SU-DHL-6 (cell line): ENCODE results near the gene CCDC40.

Experiments used
- H2AFZ ChIP-seq: fragments of 200-600 bp; sonication (generic); 2 replicates; pipeline ENCODE4 v1.6.1; 2014; ENCODE audit warnings: low read depth, mild to moderate bottlenecking, moderate library complexity, mixed read lengths, antibody characterized with exemption, low read length; ENCODE audit not compliant: severe bottlenecking
- H3F3A ChIP-seq: fragments of 200-600 bp; shearing (Covaris generic); 2 replicates; pipeline ENCODE4 v1.6.0; 2016; ENCODE audit warnings: antibody characterized with exemption, mild to moderate bottlenecking; ENCODE audit not compliant: insufficient read depth
- H3K27ac ChIP-seq: fragments of 200-600 bp; sonication (generic); 2 replicates; pipeline ENCODE4 v1.5.1; 2016; ENCODE audit warnings: low read depth, mild to moderate bottlenecking, low read length, moderate library complexity, mixed read lengths
- H3K27me3 ChIP-seq: fragments of 200-600 bp; sonication (generic), shearing (Covaris generic); 2 replicates; pipeline ENCODE4 v1.6.0; 2014; ENCODE audit warnings: mild to moderate bottlenecking, low read length
- H3K36me3 ChIP-seq: fragments of 200-600 bp; sonication (generic); 2 replicates; pipeline ENCODE4 v1.6.1; 2014; ENCODE audit warnings: mild to moderate bottlenecking, low read length, mixed read lengths
- H3K4me2 ChIP-seq: fragments of 300-600, 200-600 bp; shearing (Covaris generic), sonication (generic); 2 replicates; pipeline ENCODE4 v1.6.0; 2014; ENCODE audit warnings: low read length, low read depth, mild to moderate bottlenecking; ENCODE audit not compliant: poor library complexity, severe bottlenecking
- H3K4me3 ChIP-seq: fragments of 200-600 bp; sonication (generic); 2 replicates; pipeline ENCODE4 v1.5.1; 2014; ENCODE audit warnings: antibody characterized with exemption, low read length, mild to moderate bottlenecking, mixed read lengths; ENCODE audit not compliant: insufficient read depth, poor library complexity, severe bottlenecking
- H3K79me2 ChIP-seq: fragments of 200-600 bp; sonication (generic); 2 replicates; pipeline ENCODE4 v1.6.1; 2014; ENCODE audit warnings: mild to moderate bottlenecking, low read length, moderate library complexity; ENCODE audit not compliant: insufficient read depth
- H3K9ac ChIP-seq: fragments of 200-600 bp; sonication (generic); 2 replicates; pipeline ENCODE4 v1.7.0; 2014; ENCODE audit warnings: mild to moderate bottlenecking, low read length
- H3K9me2 ChIP-seq: fragments of 200-600 bp; sonication (generic); replicated peaks from 2 replicates; pipeline ENCODE4 v1.6.1; 2014; ENCODE audit warnings: low read length; ENCODE audit not compliant: insufficient read depth
- H3K9me3 ChIP-seq: fragments of 200-600 bp; sonication (generic); 2 replicates; pipeline ENCODE4 v1.6.1; 2014; ENCODE audit warnings: low read length, mixed read lengths; ENCODE audit not compliant: insufficient read depth
- H4K20me1 ChIP-seq: fragments of 200-600 bp; sonication (generic); 2 replicates; pipeline ENCODE4 v1.6.1; 2014; ENCODE audit warnings: low read depth, mild to moderate bottlenecking, antibody characterized with exemption, low read length, moderate library complexity, mixed read lengths
- EZH2phosphoT487 ChIP-seq: fragments of 200-600 bp; sonication (generic), shearing (Covaris generic); conservative IDR thresholded peaks from 2 replicates; pipeline ENCODE4 v1.6.1; 2018; ENCODE audit warnings: mild to moderate bottlenecking, antibody characterized with exemption, low read length, moderate library complexity, mixed read lengths
- TF ChIP-seq, protein P1 (sequence below): fragments of 200-600 bp; sonication (generic); IDR thresholded peaks from one replicate; pipeline ENCODE4 v1.5.1; 2017; ENCODE audit warnings: antibody characterized with exemption, mild to moderate bottlenecking, low read length, moderate library complexity; ENCODE audit not compliant: insufficient read depth, poor library complexity, severe bottlenecking

CCDC40 gene

DNA sequence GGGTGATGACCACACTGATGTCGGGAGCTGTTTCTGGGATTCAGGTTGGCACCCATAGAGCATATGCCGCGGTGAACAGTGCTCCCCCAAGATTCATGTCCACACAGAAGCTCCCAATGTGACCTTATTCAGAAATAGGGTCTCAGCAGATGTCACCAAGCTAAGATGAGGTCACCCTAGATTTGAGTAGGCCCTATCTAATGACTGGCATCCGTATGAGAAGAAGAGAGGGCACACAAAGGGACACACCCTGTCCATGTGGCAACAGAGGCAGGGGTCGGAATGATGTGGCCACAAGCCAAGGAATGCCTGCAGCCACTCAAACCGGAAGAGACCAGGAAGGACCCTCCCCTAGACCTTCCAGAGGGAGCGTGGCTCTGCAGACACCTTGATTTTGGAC, 36.3 kb upstream of the CCDC40 start:
- H3K27me3 ChIP-seq: no peaks in the 10 kb centered on the region
- no peaks in the 10 kb centered on the region for H3K9me3 ChIP-seq
- no peaks in the 10 kb centered on the region for H3K9me2 ChIP-seq
- no peaks in the 10 kb centered on the region for H3K79me2 ChIP-seq
- H3K36me3 ChIP-seq: no peaks in the 10 kb centered on the region
- no peaks in the 10 kb centered on the region for H4K20me1 ChIP-seq
- H3K4me3 ChIP-seq: no peak overlapping the region
- no peak overlapping the region for H3K27ac ChIP-seq
- no peak overlapping the region for H3K9ac ChIP-seq
- no peak overlapping the region for H2AFZ ChIP-seq
- no peak overlapping the region for H3K4me2 ChIP-seq
- TF ChIP-seq, protein P1, sequence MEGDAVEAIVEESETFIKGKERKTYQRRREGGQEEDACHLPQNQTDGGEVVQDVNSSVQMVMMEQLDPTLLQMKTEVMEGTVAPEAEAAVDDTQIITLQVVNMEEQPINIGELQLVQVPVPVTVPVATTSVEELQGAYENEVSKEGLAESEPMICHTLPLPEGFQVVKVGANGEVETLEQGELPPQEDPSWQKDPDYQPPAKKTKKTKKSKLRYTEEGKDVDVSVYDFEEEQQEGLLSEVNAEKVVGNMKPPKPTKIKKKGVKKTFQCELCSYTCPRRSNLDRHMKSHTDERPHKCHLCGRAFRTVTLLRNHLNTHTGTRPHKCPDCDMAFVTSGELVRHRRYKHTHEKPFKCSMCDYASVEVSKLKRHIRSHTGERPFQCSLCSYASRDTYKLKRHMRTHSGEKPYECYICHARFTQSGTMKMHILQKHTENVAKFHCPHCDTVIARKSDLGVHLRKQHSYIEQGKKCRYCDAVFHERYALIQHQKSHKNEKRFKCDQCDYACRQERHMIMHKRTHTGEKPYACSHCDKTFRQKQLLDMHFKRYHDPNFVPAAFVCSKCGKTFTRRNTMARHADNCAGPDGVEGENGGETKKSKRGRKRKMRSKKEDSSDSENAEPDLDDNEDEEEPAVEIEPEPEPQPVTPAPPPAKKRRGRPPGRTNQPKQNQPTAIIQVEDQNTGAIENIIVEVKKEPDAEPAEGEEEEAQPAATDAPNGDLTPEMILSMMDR: no peak
- no peak for TF ChIP-seq EZH2phosphoT487
- no peaks in the 10 kb centered on the region for H3F3A ChIP-seq

DNA sequence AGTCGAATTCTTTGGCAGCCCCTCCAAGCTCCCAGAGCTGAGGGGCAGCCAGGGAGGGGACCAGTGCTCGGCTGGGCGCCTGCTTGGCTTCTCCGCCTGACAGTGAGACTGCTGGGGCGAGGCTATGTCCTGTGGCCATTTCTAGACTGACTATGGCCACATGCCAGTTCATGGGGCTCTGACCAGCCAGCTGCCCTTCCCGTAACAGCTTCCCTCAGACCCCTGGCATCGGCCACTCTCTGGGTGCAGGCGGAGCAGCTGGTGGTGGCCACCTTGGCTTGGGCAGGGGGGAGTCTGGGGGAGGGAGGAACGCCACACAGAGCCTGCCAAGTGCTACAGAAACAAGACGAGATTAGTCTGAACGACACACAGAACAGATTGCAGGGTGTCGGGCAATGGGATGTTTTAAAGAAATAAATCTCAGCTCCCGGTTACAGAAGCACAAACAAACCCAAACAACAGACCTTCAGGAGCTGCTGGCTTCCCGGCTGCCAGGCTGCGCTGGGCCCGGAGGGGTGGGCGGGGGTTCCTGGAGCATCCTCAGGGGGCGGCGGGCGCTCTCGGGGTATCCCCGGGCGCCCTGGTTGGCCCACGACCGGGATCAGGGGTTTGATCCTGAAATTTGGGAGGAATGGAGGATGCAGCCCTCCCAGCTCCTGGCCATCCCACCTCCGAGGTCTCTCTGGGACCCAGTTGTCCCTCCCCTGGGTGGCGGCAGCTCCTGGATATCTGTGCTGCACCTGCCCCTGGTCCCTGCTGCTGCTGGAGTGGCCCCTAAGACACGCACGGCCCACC, 35.3 kb upstream of the CCDC40 start:
- TF ChIP-seq, protein P1: no peak
- TF ChIP-seq EZH2phosphoT487: no peak
- Histone ChIP-seq H3K9ac (no peak overlapping the region), H3K27ac (no peak overlapping the region), H4K20me1 (no peaks in the 10 kb centered on the region), H3F3A (no peaks in the 10 kb centered on the region), H2AFZ (no peak overlapping the region), H3K9me3 (no peaks in the 10 kb centered on the region), H3K9me2 (no peaks in the 10 kb centered on the region), H3K4me3 (no peak overlapping the region), H3K4me2 (no peak overlapping the region), H3K27me3 (no peaks in the 10 kb centered on the region), H3K36me3 (no peaks in the 10 kb centered on the region), H3K79me2 (no peaks in the 10 kb centered on the region)

DNA sequence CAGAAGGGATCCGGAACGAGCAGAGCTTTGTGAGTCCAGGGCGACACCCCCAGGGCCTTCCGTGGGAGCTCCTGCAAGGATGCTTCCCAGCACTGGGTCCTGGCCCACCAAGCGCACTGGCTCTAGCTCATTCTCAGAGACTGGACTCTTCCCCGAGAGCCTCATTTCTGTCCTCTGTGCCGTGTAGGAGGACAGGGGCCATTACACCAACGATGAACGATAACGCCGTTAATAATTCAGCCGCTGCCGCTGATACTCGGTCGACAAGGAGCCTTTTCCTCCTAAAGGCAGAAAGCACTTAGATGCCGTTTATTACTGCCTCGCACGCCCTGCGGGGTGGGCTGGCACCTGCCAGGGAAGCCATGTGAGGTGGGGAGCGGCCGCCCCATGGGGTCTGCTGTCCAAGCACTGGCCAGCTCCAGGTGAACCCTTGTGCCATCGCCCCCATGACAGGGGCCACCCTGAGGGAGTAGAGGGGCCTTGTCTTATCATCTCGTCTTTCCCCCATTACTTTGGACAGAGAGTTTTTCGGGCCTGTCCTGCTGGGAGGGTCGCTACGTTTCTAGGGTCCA, 34.3 kb upstream of the CCDC40 start:
- H3K27ac ChIP-seq: no peak overlapping the region
- TF ChIP-seq EZH2phosphoT487: no peak
- TF ChIP-seq, protein P1: no peak
- H3K36me3 ChIP-seq: no peaks in the 10 kb centered on the region
- H3K27me3 ChIP-seq: no peaks in the 10 kb centered on the region
- H4K20me1 ChIP-seq: no peaks in the 10 kb centered on the region
- no peak overlapping the region for H3K4me2 ChIP-seq
- H3K9ac ChIP-seq: no peak overlapping the region
- no peaks in the 10 kb centered on the region for H3K79me2 ChIP-seq
- no peak overlapping the region for H2AFZ ChIP-seq
- H3F3A ChIP-seq: no peaks in the 10 kb centered on the region
- no peaks in the 10 kb centered on the region for H3K9me2 ChIP-seq
- H3K4me3 ChIP-seq: no peak overlapping the region
- no peaks in the 10 kb centered on the region for H3K9me3 ChIP-seq
